RWPE2 (cell line): Measurements from ENCODE around the gene ZBTB4.

Experiments
- ATAC-seq: fragments of 200-7000 bp; cut with Tn5 transposase; 3 replicates; pipeline ENCODE4 v1.9.1; 2021; ENCODE audit warnings: low read depth
- DNase-seq: peaks from one replicate; pipeline ENCODE4 v3.0.0-alpha.2; 2020; ENCODE audit warnings: low spot score
- H3K27ac ChIP-seq: fragments of 450-650 bp; 2 replicates; pipeline ENCODE4 v1.5.1; 2017; ENCODE audit warnings: mild to moderate bottlenecking; ENCODE audit not compliant: poor library complexity, severe bottlenecking
- H3K27me3 ChIP-seq: fragments of 250-450 bp; sonication (Bioruptor Pico); 2 replicates; pipeline ENCODE4 v1.5.1; 2021; ENCODE audit warnings: mild to moderate bottlenecking, moderate library complexity; ENCODE audit not compliant: insufficient read depth, poor library complexity, severe bottlenecking
- H3K36me3 ChIP-seq: fragments of 250-450 bp; sonication (Bioruptor Pico); 2 replicates; pipeline ENCODE4 v1.5.1; 2020; ENCODE audit warnings: low read depth, mild to moderate bottlenecking, moderate library complexity
- H3K4me1 ChIP-seq: fragments of 250-450 bp; sonication (Bioruptor Pico); 2 replicates; pipeline ENCODE4 v1.5.1; 2021; ENCODE audit warnings: mild to moderate bottlenecking, moderate library complexity; ENCODE audit not compliant: insufficient read depth, poor library complexity, severe bottlenecking
- H3K4me3 ChIP-seq: fragments of 250-450 bp; sonication (Bioruptor Pico); 2 replicates; pipeline ENCODE4 v1.5.1; 2021; ENCODE audit warnings: mild to moderate bottlenecking, moderate library complexity; ENCODE audit not compliant: severe bottlenecking
- H3K9me3 ChIP-seq: fragments of 250-450 bp; sonication (Bioruptor Pico); 2 replicates; pipeline ENCODE4 v1.5.1; 2021; ENCODE audit warnings: mild to moderate bottlenecking, moderate library complexity; ENCODE audit not compliant: severe bottlenecking
- CTCF ChIP-seq: fragments of 450-650 bp; IDR thresholded peaks from one replicate; pipeline ENCODE4 v1.5.1; 2017; ENCODE audit warnings: mild to moderate bottlenecking, moderate library complexity; ENCODE audit not compliant: poor library complexity, severe bottlenecking

The ZBTB4 gene

GRCh38 chr17:7423679-7424078, 55.8 kb downstream of the ZBTB4 start:
- no peaks in the 10 kb centered on the region for H3K27me3 ChIP-seq
- H3K27ac ChIP-seq, result no peak overlapping the region
- H3K4me3 ChIP-seq, result no peak overlapping the region
- no peaks in the 10 kb centered on the region for H3K36me3 ChIP-seq
- DNase-seq (no peak), ATAC-seq (no peak)
- no peak for TF ChIP-seq CTCF
- no peaks in the 10 kb centered on the region for H3K4me1 ChIP-seq
- no peaks in the 10 kb centered on the region for H3K9me3 ChIP-seq

DNA sequence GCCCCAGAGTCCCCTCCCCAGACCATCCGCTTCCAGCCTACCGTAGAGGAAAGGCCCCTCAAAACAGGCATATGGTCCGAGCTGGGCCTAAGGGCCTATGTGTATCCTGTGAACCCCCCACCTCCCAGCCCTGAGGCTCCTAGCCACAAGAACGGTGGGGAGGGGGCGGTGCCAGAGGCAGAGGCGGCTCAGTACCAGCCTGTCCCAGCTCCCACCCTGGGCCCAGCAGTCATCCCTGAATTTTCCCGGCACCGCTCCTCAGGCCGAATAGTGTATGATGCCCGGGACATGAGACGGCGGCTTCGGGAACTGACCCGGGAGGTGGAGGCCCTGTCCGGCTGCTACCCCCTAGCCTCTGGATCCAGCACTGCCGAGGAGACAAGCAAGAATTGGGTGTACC, 58.2 kb downstream of the ZBTB4 start:
- H3K4me3 ChIP-seq, result no peak overlapping the region
- H3K4me1 ChIP-seq, result no peaks in the 10 kb centered on the region
- no peaks in the 10 kb centered on the region for H3K9me3 ChIP-seq
- ATAC-seq (no peak), DNase-seq (no peak)
- H3K36me3 ChIP-seq, result no peaks in the 10 kb centered on the region
- H3K27me3 ChIP-seq, result no peaks in the 10 kb centered on the region
- H3K27ac ChIP-seq, result no peak overlapping the region
- TF ChIP-seq CTCF, result no peak

DNA sequence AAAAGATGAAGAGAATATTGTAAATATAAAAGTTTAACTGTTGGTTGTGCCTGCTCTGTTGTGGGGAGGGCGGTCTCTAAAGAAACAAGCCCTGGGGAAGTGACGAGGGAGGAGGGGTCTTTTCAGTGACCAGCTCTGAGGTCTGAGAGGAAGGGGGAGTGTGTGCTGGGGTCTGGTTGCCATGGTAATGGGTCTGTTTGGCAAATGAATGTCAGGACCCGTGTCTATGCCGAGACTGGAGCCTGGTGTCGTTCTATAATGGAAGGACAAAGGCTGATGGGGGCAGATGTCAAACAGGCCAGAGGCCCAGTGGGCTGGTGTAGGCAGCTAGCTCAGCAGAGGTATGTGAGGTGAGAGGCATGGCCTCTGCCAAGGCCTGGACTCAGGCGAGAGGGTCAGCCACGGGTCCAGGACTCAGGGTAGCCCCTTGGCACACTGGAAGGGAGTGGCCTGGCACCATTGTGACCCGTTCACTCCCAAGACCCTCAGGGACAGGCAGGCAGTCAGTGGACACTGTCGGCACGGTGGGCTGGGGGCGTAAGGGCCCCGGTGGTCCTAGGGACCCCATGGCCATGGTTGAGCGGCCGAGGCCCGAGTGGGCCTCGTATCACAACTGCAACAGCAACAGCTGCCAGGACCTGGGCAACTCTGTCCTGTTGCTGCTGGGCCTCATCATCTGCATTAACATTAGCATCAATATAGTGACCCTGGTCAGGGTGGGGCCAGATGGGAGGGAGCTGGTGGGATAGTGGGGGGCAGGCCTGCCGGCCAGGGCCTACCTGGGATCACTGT, 59.4 kb downstream of the ZBTB4 start, which contains the start of gene SPEM1:
Gene SPEM1 (plus strand): TSS at position 506 of the 792 bp plus-strand sequence. CDS start 61 bp downstream, at position 567.
- no peaks in the 10 kb centered on the region for H3K27me3 ChIP-seq

GRCh38 chr17:7418472-7419152, 60.8 kb downstream of the ZBTB4 start:
- H3K4me1 ChIP-seq, result no peaks in the 10 kb centered on the region
- DNase-seq (no peak), ATAC-seq (no peak)
- H3K36me3 ChIP-seq, result no peaks in the 10 kb centered on the region
- no peak overlapping the region for H3K27ac ChIP-seq
- no peaks in the 10 kb centered on the region for H3K27me3 ChIP-seq
- no peak for TF ChIP-seq CTCF
- H3K4me3 ChIP-seq, result no peak overlapping the region
- no peaks in the 10 kb centered on the region for H3K9me3 ChIP-seq

More for the DNA sequence above, 59.4 kb downstream of the ZBTB4 start, which contains the start of gene SPEM1:
- TF ChIP-seq CTCF, result no peak
- Histone ChIP-seq H3K4me1 (no peaks in the 10 kb centered on the region), H3K9me3 (no peaks in the 10 kb centered on the region), H3K36me3 (no peaks in the 10 kb centered on the region), H3K4me3 (no peak within 1 kb of the TSS), H3K27ac (no peak within 1 kb of the TSS)
- ATAC-seq (no peak), DNase-seq (no peak)
